Esophagus muscularis mucosa (tissue), 4 donors: ENCODE results near the gene RBMS3. TPM values are rescaled to one million over a fixed set of nuclear protein-coding genes. Genes with fewer than 3 reads are reported as not detected.

Experiments
- DNase-seq: peaks from one replicate; pipeline ENCODE4 v3.0.0-alpha.2; 2017; ENCODE audit errors: extremely low spot score
- H3K27ac ChIP-seq, 4 donors: fragments of 200-600 bp; sonication (generic); replicated peaks in 1 of 4; 1 replicate in 3 of 4; 2 replicates in 1 of 4; pipeline ENCODE4 v1.5.1; 2016 to 2019; ENCODE audit warnings: mild to moderate bottlenecking in 1 of 4
- H3K27me3 ChIP-seq, 4 donors: fragments of 200-600 bp; sonication (generic); one replicate each; pipeline versions ENCODE4 v1.5.1 to v1.6.0; 2016 to 2019
- H3K36me3 ChIP-seq, 4 donors: fragments of 200-600 bp; sonication (generic); one replicate each; pipeline ENCODE4 v1.5.1; 2016 to 2019
- H3K4me1 ChIP-seq, 4 donors: fragments of 200-600 bp; sonication (generic); one replicate each; pipeline ENCODE4 v1.5.1; 2016 to 2019
- H3K4me3 ChIP-seq, 4 donors: fragments of 200-600 bp; sonication (generic); 1 replicate in 2 of 4; 2 replicates in 2 of 4; pipeline ENCODE4 v1.5.1; 2016 to 2019; ENCODE audit warnings: mild to moderate bottlenecking in 4 of 4, moderate library complexity in 1 of 4
- H3K9me3 ChIP-seq, 4 donors: fragments of 200-600 bp; sonication (generic); 1 replicate in 3 of 4; 2 replicates in 1 of 4; pipeline ENCODE4 v1.5.1; 2016 to 2019
- CTCF ChIP-seq, 3 experiments: fragments of 200-600 bp in 2 of 3; fragments of 450-650 bp in 1 of 3; sonication (generic) in 2 of 3; IDR thresholded peaks; one replicate each; pipeline ENCODE4 v1.5.1; 2017 to 2019; ENCODE audit warnings: antibody characterized with exemption in 3 of 3, mild to moderate bottlenecking in 2 of 3, moderate library complexity in 1 of 3
- EP300 ChIP-seq: sonication (generic); formaldehyde crosslinking; IDR thresholded peaks from one replicate; pipeline ENCODE4 v1.6.1; 2017; ENCODE audit warnings: antibody characterized with exemption
- POLR2A ChIP-seq: fragments of 450-650 bp; IDR thresholded peaks from one replicate; pipeline ENCODE4 v1.6.1; 2017; ENCODE audit warnings: antibody characterized with exemption, moderate library complexity, mild to moderate bottlenecking, low read depth
- POLR2AphosphoS5 ChIP-seq, 2 donors: sonication (generic); formaldehyde crosslinking; IDR thresholded peaks; one replicate each; pipeline ENCODE4 v1.6.1; 2017; ENCODE audit warnings: antibody characterized with exemption in 2 of 2
- WGBS: methylation state at CpG from one replicate; pipeline ENCODE4 v1.1.5; 2018; 5-methylcytosine and 5-hydroxymethylcytosine counted together
- intact Hi-C: fragments of 100-400 bp; cut with DNase I; formaldehyde crosslinking; loops from one replicate; pipeline ENCODE4 v1.15.1; 2023
- total RNA-seq, 4 donors: library from RNA; depleted of rRNA; stranded (reverse); fragments of >200 nt; gene quantifications; one replicate each; pipeline versions ENCODE4 v1.1.0 to v1.2.1, GENCODE V29; 2016

RBMS3 gene
- total RNA-seq, 4 donors from 2014 or later: 53.0 to 81.5 (median 61.2) TPM

GRCh38 chr3:29301332-29302019 is 20.6 kb downstream of the RBMS3 start:
- Histone ChIP-seq H3K4me1 (peaks cover 0 to 19% (median 2%) of the 10 kb centered on the region in 4 donors), H3K4me3 (no peak overlapping the region), H3K36me3 (no peaks in the 10 kb centered on the region), H3K9me3 (no peaks in the 10 kb centered on the region), H3K27me3 (no peaks in the 10 kb centered on the region), H3K27ac (no peak overlapping the region)
- no peak for DNase-seq
- 76% methylated on average over 7 of the region's 7 CpGs for WGBS
- TF ChIP-seq CTCF (IDR thresholded peaks at IDR 0.05) (no peak), EP300 (no peak)
- intact Hi-C loops: no loop called here

GRCh38 chr3:29302619-29303018 is 21.7 kb downstream of the RBMS3 start:
- Histone ChIP-seq H3K4me1 (peaks cover 0 to 13% (median 6%) of the 10 kb centered on the region in 4 donors), H3K9me3 (no peaks in the 10 kb centered on the region), H3K4me3 (no peak overlapping the region), H3K36me3 (no peaks in the 10 kb centered on the region), H3K27ac (no peak overlapping the region), H3K27me3 (no peaks in the 10 kb centered on the region)
- WGBS: 100% methylated on average over 2 of the region's 2 CpGs
- intact Hi-C loops: no loop called here
- TF ChIP-seq EP300 (no peak), CTCF (IDR thresholded peaks at IDR 0.05) (no peak), POLR2A (no peak), POLR2AphosphoS5 (IDR thresholded peaks at IDR 0.05) (no peak)
- DNase-seq: no peak

GRCh38 chr3:29307295-29307694 is 26.4 kb downstream of the RBMS3 start:
- Histone ChIP-seq H3K27ac (no peak overlapping the region), H3K4me3 (no peak overlapping the region), H3K36me3 (no peaks in the 10 kb centered on the region), H3K27me3 (no peaks in the 10 kb centered on the region), H3K4me1 (peaks cover 7 to 17% (median 13%) of the 10 kb centered on the region in 4 donors), H3K9me3 (no peaks in the 10 kb centered on the region)
- TF ChIP-seq POLR2AphosphoS5 (IDR thresholded peaks at IDR 0.05): no peak
- TF ChIP-seq CTCF (IDR thresholded peaks at IDR 0.05): no peak
- no peak for TF ChIP-seq EP300
- no peak for TF ChIP-seq POLR2A
- intact Hi-C loops: no loop called here
- DNase-seq: no peak
- WGBS: 96% methylated on average over 1 of the region's 1 CpG

GRCh38 chr3:29310865-29311264 is 30.0 kb downstream of the RBMS3 start:
- intact Hi-C loops: no loop called here
- no peak overlapping the region for H3K4me3 ChIP-seq
- no peak overlapping the region for H3K27ac ChIP-seq
- no peak for TF ChIP-seq POLR2A
- no peak for TF ChIP-seq EP300
- DNase-seq: no peak
- no peaks in the 10 kb centered on the region for H3K9me3 ChIP-seq
- no peaks in the 10 kb centered on the region for H3K36me3 ChIP-seq
- H3K27me3 ChIP-seq: no peaks in the 10 kb centered on the region
- 100% methylated on average over 1 of the region's 1 CpG for WGBS
- H3K4me1 ChIP-seq: peaks cover 29 to 40% (median 34%) of the 10 kb centered on the region in 4 donors

GRCh38 chr3:29311795-29312194 is 30.9 kb downstream of the RBMS3 start:
- Histone ChIP-seq H3K27me3 (no peaks in the 10 kb centered on the region), H3K36me3 (no peaks in the 10 kb centered on the region), H3K4me1 (peaks cover 25 to 41% (median 36%) of the 10 kb centered on the region in 4 donors), H3K9me3 (no peaks in the 10 kb centered on the region), H3K27ac (no peak overlapping the region), H3K4me3 (no peak overlapping the region)
- DNase-seq: no peak
- WGBS: 84% methylated on average over 3 of the region's 3 CpGs
- TF ChIP-seq EP300 (no peak), CTCF (IDR thresholded peaks at IDR 0.05) (no peak), POLR2AphosphoS5 (IDR thresholded peaks at IDR 0.05) (no peak), POLR2A (no peak)
- intact Hi-C loops: no loop called here
